CD14-positive monocyte (primary cell): Measurements from ENCODE around the gene BRCA2. TPM values are rescaled to one million over a fixed set of nuclear protein-coding genes. Genes with fewer than 3 reads are reported as not detected.

Experiments
- DNase-seq, 3 donors: peaks; one replicate each; pipeline ENCODE4 v3.0.0-alpha.2; 2011 to 2022
- H2AFZ ChIP-seq: 2 replicates; pipeline ENCODE4 v1.6.0; 2012; ENCODE audit warnings: mild to moderate bottlenecking, low read depth, low read length, inconsistent platforms; ENCODE audit not compliant: insufficient read depth, poor library complexity, severe bottlenecking
- H3K27ac ChIP-seq, 2 donors: 1 replicate in 1 of 2; 2 replicates in 1 of 2; pipeline ENCODE4 v1.5.1; 2012 to 2013; ENCODE audit warnings: low read length in 2 of 2, control low read depth in 1 of 2, inconsistent platforms in 1 of 2, low read depth in 1 of 2, mild to moderate bottlenecking in 1 of 2
- H3K27me3 ChIP-seq, 2 donors: one replicate each; pipeline versions ENCODE4 v1.6.0 to v1.6.1; 2011 to 2013; ENCODE audit warnings: low read length in 2 of 2; ENCODE audit not compliant: control insufficient read depth in 2 of 2, insufficient read depth in 2 of 2
- H3K36me3 ChIP-seq, 2 donors: replicated peaks in 1 of 2; 1 replicate in 1 of 2; 2 replicates in 1 of 2; pipeline versions ENCODE4 v1.5.1 to v1.6.1; 2012 to 2013; ENCODE audit warnings: low read length in 2 of 2, control low read depth in 1 of 2, inconsistent platforms in 1 of 2, mild to moderate bottlenecking in 1 of 2; ENCODE audit not compliant: insufficient read depth in 2 of 2, control insufficient read depth in 1 of 2
- H3K4me1 ChIP-seq, 2 donors: 1 replicate in 1 of 2; 2 replicates in 1 of 2; pipeline versions ENCODE4 v1.5.1 to v1.6.1; 2012 to 2013; ENCODE audit warnings: low read length in 2 of 2, control low read depth in 1 of 2, inconsistent platforms in 1 of 2, mild to moderate bottlenecking in 1 of 2, moderate library complexity in 1 of 2; ENCODE audit not compliant: insufficient read depth in 2 of 2, control insufficient read depth in 1 of 2
- H3K4me2 ChIP-seq: replicated peaks from 2 replicates; pipeline ENCODE3; 2012; ENCODE audit warnings: low read length, moderate library complexity, mild to moderate bottlenecking; ENCODE audit not compliant: poor library complexity, severe bottlenecking; ENCODE audit errors: extremely low read depth
- H3K4me3 ChIP-seq, 3 experiments: fragments of 200-600 bp in 1 of 3; sonication (generic) in 1 of 3; replicated peaks in 1 of 3; 1 replicate in 2 of 3; 2 replicates in 1 of 3; pipeline ENCODE4 v1.5.1; 2011 to 2013; ENCODE audit warnings: low read length in 3 of 3, mild to moderate bottlenecking in 3 of 3, control low read depth in 2 of 3, low read depth in 2 of 3, inconsistent platforms in 1 of 3, moderate library complexity in 1 of 3
- H3K79me2 ChIP-seq: 2 replicates; pipeline ENCODE4 v1.6.0; 2012; ENCODE audit warnings: mild to moderate bottlenecking, control low read depth, inconsistent platforms, low read length, moderate library complexity; ENCODE audit not compliant: insufficient read depth
- H3K9ac ChIP-seq: 2 replicates; pipeline ENCODE4 v1.6.0; 2017; ENCODE audit warnings: low read length, mild to moderate bottlenecking; ENCODE audit not compliant: insufficient read depth, poor library complexity, severe bottlenecking
- H3K9me3 ChIP-seq, 2 donors: replicated peaks in 1 of 2; 1 replicate in 1 of 2; 2 replicates in 1 of 2; pipeline versions ENCODE4 v1.5.1 to v1.6.1; 2012 to 2013; ENCODE audit warnings: low read length in 2 of 2, control low read depth in 1 of 2; ENCODE audit not compliant: control insufficient read depth in 1 of 2, insufficient read depth in 1 of 2
- H4K20me1 ChIP-seq: 2 replicates; pipeline ENCODE4 v1.6.0; 2012; ENCODE audit warnings: mild to moderate bottlenecking, low read length, control low read depth, moderate library complexity; ENCODE audit not compliant: insufficient read depth
- H3K27ac Mint-ChIP-seq, 7 donors: one replicate each; pipeline ENCODE4 v1.8.0; 2020; ENCODE audit warnings: mild to moderate bottlenecking in 7 of 7, mixed read lengths in 7 of 7, moderate library complexity in 6 of 7, inconsistent platforms in 2 of 7
- H3K27me3 Mint-ChIP-seq, 3 donors: one replicate each; pipeline ENCODE4 v1.8.0; 2021 to 2022; ENCODE audit warnings: low read depth in 3 of 3, mild to moderate bottlenecking in 3 of 3, mixed read lengths in 3 of 3, moderate library complexity in 3 of 3, inconsistent platforms in 1 of 3
- H3K36me3 Mint-ChIP-seq, 2 donors: one replicate each; pipeline ENCODE4 v1.8.0; 2020; ENCODE audit warnings: mixed read lengths in 2 of 2, inconsistent platforms in 1 of 2, mild to moderate bottlenecking in 1 of 2
- H3K4me1 Mint-ChIP-seq: one replicate; pipeline ENCODE4 v1.8.0; 2020; ENCODE audit warnings: mild to moderate bottlenecking, mixed read lengths
- H3K4me3 Mint-ChIP-seq, 2 donors: one replicate each; pipeline ENCODE4 v1.8.0; 2020; ENCODE audit warnings: mild to moderate bottlenecking in 2 of 2, mixed read lengths in 2 of 2, moderate library complexity in 1 of 2
- H3K9me3 Mint-ChIP-seq, 7 donors: one replicate each; pipeline ENCODE4 v1.8.0; 2020 to 2022; ENCODE audit warnings: mixed read lengths in 7 of 7, mild to moderate bottlenecking in 6 of 7, moderate library complexity in 6 of 7, inconsistent platforms in 2 of 7
- WGBS: methylation state at CpG from one replicate; pipeline ENCODE4 v1.1.5; 2013; ENCODE audit warnings: missing lambda C conversion rate; ENCODE audit not compliant: insufficient coverage; 5-methylcytosine and 5-hydroxymethylcytosine counted together
- intact Hi-C, 2 donors: fragments of 100-400 bp; cut with micrococcal nuclease; formaldehyde crosslinking; loops; one replicate each; pipeline versions ENCODE4 v1.15.0 to v1.15.1; 2023
- polyA plus RNA-seq, 3 donors: library from polyadenylated mRNA; depleted of rRNA in 1 of 3; unstranded in 2 of 3; stranded (reverse) in 1 of 3; fragments of 300-500 nt in 2 of 3; fragments of >200 nt in 1 of 3; fragmentation: Illumina TruSeq in 2 of 3; gene quantifications; 1 replicate in 2 of 3; 2 replicates in 1 of 3; pipeline ENCODE4 v1.2.3, GENCODE V29; 2012 to 2021
- TF ChIP-seq, protein P1 (sequence below): fragments of 200-600 bp; IDR thresholded peaks from one replicate; pipeline ENCODE4 v1.8.0; 2022; ENCODE audit warnings: antibody characterized with exemption, mild to moderate bottlenecking

Gene BRCA2
- polyA plus RNA-seq, 3 donors = 0.32 to 0.36 (median 0.36) TPM

DNA sequence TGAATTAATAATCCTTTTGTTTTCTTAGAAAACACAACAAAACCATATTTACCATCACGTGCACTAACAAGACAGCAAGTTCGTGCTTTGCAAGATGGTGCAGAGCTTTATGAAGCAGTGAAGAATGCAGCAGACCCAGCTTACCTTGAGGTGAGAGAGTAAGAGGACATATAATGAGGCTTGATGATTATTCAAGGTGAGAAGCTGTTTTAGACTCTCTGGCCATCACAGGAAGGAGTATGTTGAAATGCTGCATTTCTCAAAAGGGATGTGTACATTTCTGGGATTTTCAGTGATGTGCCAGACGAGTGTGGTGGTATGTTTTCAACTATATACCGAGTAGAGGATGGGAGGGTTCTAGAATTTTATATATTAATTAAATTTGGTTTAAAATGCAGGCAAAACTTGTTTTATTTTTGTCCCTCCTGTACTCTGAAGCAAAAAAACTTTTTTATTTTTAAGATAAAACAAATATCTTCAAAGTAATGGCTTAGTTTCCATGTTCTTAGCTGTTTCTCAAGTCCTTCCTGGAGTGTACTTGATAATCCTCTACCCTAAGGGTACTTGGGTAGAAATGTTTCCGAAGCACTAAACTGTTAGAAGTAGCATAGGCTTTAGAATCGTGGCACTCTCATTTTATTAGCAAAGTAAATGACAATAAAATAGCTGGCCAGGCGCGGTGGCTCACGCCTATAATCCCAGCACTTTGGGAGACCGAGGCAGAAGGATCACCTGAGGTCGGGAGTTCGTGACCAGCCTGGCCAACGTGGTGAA, 61.5 kb downstream of the BRCA2 start:
- 84% methylated on average over 7 of the region's 13 CpGs for WGBS
- peaks cover 0 to 5% (median 3%) of the 10 kb centered on the region in 7 donors for H3K9me3 Mint-ChIP-seq
- Histone ChIP-seq H3K79me2 (no peaks in the 10 kb centered on the region), H3K9me3 (peaks cover 0 to 5% of the 10 kb centered on the region in 2 donors), H3K27ac (no peak overlapping the region), H3K36me3 (peaks cover 13 to 90% of the 10 kb centered on the region in 2 donors), H2AFZ (no peak overlapping the region), H3K4me3 (no peak overlapping the region), H4K20me1 (no peaks in the 10 kb centered on the region), H3K27me3 (no peaks in the 10 kb centered on the region), H3K4me2 (no peak overlapping the region), H3K4me1 (no peaks in the 10 kb centered on the region), H3K9ac (no peak overlapping the region)
- peaks cover 40 to 50% of the 10 kb centered on the region in 2 donors for H3K36me3 Mint-ChIP-seq
- intact Hi-C loops = no loop called here
- no peaks in the 10 kb centered on the region for H3K27me3 Mint-ChIP-seq
- no peak for DNase-seq
- TF ChIP-seq, protein P1, sequence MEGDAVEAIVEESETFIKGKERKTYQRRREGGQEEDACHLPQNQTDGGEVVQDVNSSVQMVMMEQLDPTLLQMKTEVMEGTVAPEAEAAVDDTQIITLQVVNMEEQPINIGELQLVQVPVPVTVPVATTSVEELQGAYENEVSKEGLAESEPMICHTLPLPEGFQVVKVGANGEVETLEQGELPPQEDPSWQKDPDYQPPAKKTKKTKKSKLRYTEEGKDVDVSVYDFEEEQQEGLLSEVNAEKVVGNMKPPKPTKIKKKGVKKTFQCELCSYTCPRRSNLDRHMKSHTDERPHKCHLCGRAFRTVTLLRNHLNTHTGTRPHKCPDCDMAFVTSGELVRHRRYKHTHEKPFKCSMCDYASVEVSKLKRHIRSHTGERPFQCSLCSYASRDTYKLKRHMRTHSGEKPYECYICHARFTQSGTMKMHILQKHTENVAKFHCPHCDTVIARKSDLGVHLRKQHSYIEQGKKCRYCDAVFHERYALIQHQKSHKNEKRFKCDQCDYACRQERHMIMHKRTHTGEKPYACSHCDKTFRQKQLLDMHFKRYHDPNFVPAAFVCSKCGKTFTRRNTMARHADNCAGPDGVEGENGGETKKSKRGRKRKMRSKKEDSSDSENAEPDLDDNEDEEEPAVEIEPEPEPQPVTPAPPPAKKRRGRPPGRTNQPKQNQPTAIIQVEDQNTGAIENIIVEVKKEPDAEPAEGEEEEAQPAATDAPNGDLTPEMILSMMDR = no peak
- H3K4me1 Mint-ChIP-seq = no peaks in the 10 kb centered on the region
- no peak overlapping the region for H3K4me3 Mint-ChIP-seq
- H3K27ac Mint-ChIP-seq = no peak overlapping the region

DNA sequence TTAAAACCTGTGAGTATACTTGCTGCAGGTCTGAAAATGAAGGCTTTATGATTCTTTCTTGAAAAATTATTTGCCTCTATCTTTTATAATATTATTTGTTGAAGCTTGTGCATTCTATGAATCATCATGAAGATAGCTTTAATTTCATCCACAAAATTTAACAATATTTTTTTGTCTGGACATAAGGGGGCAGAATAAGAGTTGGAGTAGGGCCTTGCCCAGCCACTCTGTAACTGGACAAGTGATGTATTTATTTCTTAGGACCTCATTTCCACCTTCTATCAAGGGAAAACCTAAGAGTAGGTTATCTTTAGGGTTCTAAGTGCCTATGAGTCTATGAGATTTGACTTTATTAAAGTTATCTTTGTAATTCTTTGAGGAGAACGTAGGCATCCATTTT, 62.7 kb downstream of the BRCA2 start:
- Histone ChIP-seq H3K27ac (no peak overlapping the region), H2AFZ (no peak overlapping the region), H3K27me3 (no peaks in the 10 kb centered on the region), H3K9me3 (peaks cover 0 to 5% of the 10 kb centered on the region in 2 donors), H3K79me2 (no peaks in the 10 kb centered on the region), H3K36me3 (peaks cover 11 to 91% of the 10 kb centered on the region in 2 donors), H3K4me2 (no peak overlapping the region), H3K4me3 (no peak overlapping the region), H3K9ac (no peak overlapping the region), H4K20me1 (no peaks in the 10 kb centered on the region), H3K4me1 (no peaks in the 10 kb centered on the region)
- H3K27ac Mint-ChIP-seq = no peak overlapping the region
- no peaks in the 10 kb centered on the region for H3K4me1 Mint-ChIP-seq
- no peak overlapping the region for H3K4me3 Mint-ChIP-seq
- intact Hi-C loops = no loop called here
- peaks cover 31 to 38% of the 10 kb centered on the region in 2 donors for H3K36me3 Mint-ChIP-seq
- TF ChIP-seq, protein P1 = no peak
- no CpG with 5 or more reads among the region's 1 CpG for WGBS
- no peaks in the 10 kb centered on the region for H3K27me3 Mint-ChIP-seq
- H3K9me3 Mint-ChIP-seq = peaks cover 0 to 5% (median 2%) of the 10 kb centered on the region in 7 donors
- no peak for DNase-seq
